Epithelial cell of esophagus (primary cell): ENCODE measurements around the gene SUPT3H.

Source experiments
- DNase-seq: peaks from one replicate; pipeline ENCODE4 v3.0.0; 2010; ENCODE audit warnings: low read depth
- H3K4me3 ChIP-seq: 2 replicates; pipeline ENCODE4 v1.5.1; 2011; ENCODE audit warnings: mild to moderate bottlenecking, low read length, control low read depth
- CTCF ChIP-seq: IDR thresholded peaks from 2 replicates; pipeline ENCODE4 v1.5.1; 2011; ENCODE audit warnings: low read depth, mild to moderate bottlenecking, low read length, control low read depth, inconsistent platforms; ENCODE audit not compliant: insufficient read depth; ENCODE audit errors: missing control alignments

SUPT3H gene

DNA sequence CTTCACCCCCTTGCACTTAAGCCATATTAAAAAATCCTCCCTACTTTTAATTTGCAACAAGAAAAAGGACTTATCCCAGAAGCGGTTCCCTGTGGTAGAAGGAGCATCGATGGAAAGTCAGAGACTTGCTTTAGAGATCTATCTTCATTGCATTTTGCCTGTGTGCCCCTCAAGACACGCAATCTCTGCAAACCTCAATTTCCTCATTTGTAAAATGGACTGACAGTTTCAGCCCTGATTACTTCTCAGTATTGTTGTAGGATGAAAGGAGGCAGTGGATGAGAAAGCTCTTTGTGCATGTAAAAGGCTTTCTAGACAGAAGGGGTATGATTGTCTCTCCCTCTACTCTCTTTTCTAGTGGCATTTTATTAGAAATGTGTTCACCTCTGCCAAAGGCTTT, 580.0 kb downstream of the SUPT3H start:
- DNase-seq: no peak
- H3K4me3 ChIP-seq: no peak overlapping the region
- no peak for TF ChIP-seq CTCF

DNA sequence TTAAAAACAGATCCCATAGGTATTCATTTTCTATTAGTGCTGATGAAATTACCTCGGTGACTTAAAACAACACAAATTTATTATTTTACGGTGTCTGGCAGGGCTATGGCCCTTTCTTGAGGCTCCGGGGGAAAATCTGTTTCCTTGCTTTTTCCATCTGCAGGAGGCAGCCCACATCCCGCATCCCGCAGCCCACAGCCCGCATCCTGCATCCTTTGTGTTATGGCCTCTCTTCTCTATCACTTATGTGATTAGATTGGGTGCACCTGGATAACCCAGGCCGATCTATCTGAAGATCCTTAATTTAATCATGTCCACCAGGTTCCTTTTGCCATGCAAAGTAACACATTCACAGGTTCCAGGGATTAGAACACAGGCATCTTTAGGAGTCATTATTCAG, 582.4 kb downstream of the SUPT3H start:
- no peak for TF ChIP-seq CTCF
- DNase-seq: no peak
- H3K4me3 ChIP-seq: no peak overlapping the region

DNA sequence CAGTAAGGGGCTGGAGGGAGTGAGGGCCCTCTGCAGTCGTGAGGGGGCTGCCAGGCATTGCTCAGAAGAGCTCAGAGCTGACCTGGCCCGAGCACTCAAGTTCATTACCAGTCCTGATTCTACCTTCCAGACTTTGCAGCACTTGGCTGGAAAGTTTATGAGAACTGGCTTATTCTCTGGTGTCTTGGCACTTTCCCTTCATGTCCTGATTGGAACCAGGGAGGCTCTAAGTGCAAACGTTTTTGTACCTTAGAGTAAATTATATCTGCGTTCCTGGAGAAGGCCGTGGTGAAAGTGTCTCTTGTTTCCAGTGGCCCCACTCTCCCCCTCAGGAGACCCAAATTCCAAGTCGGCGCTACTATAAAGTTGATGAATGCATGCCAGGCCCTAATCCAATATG, 587.9 kb downstream of the SUPT3H start:
- H3K4me3 ChIP-seq: no peak overlapping the region
- TF ChIP-seq CTCF: no peak
- no peak for DNase-seq

GRCh38 chr6:44789061-44789460, 588.7 kb downstream of the SUPT3H start:
- no peak overlapping the region for H3K4me3 ChIP-seq
- no peak for DNase-seq
- no peak for TF ChIP-seq CTCF

DNA sequence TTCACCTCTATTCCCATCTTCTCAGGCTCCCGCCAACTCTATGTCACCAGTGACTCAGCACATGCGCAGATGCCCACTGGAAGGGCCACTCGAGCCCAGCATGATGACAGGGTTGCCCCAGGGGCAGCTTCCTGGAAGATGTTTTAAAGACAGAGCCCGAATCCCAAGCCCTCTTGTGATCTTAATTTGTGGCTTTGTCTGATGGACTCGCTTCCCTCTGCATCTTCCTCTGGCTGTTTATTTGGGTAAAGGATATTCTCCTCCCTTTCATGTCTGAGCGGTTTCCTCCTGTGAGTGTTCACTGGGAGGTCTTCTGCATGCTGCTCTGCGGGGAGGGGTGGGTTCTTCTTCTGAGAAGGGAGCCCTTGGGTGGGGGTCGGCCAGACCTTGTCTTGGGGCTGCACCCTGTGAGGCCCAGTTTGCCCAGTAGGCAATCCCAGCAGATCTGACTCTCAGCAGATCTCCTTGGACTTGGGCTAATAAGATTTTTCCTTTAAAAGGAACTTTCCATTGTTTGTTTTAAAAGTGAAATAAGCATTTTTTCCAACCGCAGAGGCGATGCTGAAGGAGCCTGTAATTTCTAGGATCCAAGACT, 589.2 kb downstream of the SUPT3H start:
- no peak for TF ChIP-seq CTCF
- DNase-seq: no peak
- no peak overlapping the region for H3K4me3 ChIP-seq

DNA sequence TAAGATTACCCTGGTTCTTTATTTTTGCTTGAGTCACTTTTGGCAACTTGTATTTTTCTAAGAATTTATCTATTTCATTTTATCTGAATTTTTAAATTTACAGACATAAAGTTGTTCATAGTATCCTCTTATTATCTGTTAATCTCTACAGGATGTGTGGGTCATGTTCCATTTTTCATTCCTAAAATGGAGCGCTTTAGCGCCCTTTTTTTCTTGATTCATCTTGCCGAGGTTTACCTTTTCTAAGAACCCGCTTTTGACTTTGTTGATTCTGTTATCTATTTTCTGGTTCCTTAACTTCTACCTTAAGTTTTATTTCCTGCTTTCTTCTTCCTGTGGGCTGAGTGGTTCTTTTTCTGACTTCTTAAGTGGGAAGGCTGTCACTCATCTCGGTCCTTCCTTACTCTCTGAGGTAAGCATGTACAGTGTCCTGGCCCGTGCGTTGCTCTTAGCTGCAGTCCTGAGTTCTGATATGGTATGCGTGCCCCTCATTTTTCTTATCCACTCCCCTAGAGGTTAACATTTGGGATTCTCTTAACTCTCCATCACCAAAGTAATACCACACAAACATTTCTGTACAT, 590.4 kb downstream of the SUPT3H start:
- DNase-seq: no peak
- no peak overlapping the region for H3K4me3 ChIP-seq
- no peak for TF ChIP-seq CTCF

GRCh38 chr6:44785130-44785529, 592.6 kb downstream of the SUPT3H start:
- peak; percentile 72 for DNase-seq
- no peak for TF ChIP-seq CTCF
- H3K4me3 ChIP-seq: no peak overlapping the region
